ENCODE data around the gene TMEM245. TPM values are rescaled to one million over a fixed set of nuclear protein-coding genes. Genes with fewer than 3 reads are reported as not detected.

Gene TMEM245
- total RNA-seq, 1 experiment from 2014 or later = 23.7 TPM

DNA sequence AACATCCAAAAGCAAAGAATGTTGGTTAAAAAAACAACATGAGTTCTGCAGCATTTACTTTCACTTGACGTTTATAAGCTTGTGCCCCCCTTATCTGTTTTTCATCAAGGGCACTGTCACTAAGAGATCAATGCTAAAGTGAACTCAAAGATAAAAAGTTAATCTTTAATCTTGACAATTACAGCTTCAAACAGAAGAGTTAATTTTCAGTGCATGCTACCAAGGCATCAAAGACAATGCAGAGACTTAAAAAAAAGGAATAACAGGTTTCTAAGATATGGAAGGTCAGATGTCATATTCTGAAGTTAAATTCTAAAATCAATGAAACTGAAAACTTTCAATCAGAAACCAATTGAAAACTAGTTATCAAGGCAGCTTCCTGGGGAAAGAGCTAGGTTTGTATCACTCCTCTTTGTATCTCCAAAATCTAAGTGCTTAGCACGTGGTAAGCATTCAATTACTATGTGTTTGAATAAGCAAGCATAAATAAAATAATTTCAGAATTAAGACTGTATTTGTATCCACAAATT lies 37.6 kb downstream of the TMEM245 start:
- Histone ChIP-seq H3K79me2 (ENCODE audit: low read length) (0 out of 2 replicates have a peak, but pooled peaks cover 6% of the 10 kb centered on the region), H3K9me2 (replicated peaks; ENCODE audit: low read length) (no peaks in the 10 kb centered on the region), H3K36me3 (ENCODE audit: low read depth, low read length) (peaks cover 39% of the 10 kb centered on the region), H4K20me1 (ENCODE audit: low read length) (no peaks in the 10 kb centered on the region), H3K27me3 (ENCODE audit: low read length) (no peaks in the 10 kb centered on the region), H3K4me2 (ENCODE audit: low read length) (no peak overlapping the region), H3F3A (ENCODE audit: low read length, unreplicated experiment) (no peaks in the 10 kb centered on the region), H3K9ac (ENCODE audit: low read length) (no peak overlapping the region), H3K4me1 (ENCODE audit: insufficient read depth, low read length) (peaks cover 3% of the 10 kb centered on the region; the same call in 1 of the 2 replicates), H3K27ac (ENCODE audit: low read length) (no peak overlapping the region), H2AFZ (ENCODE audit: low read length) (no peak overlapping the region), H3K4me3 (ENCODE audit: low read length) (no peak overlapping the region), H3K9me3 (ENCODE audit: low read length) (no peaks in the 10 kb centered on the region)
- DNase-seq (no peak), ATAC-seq (no peak)
- intact Hi-C loops (cut with micrococcal nuclease) = no loop called here
- BruUV-seq (replicated peaks) = no TSS peak
- TF ChIP-seq, protein P1, sequence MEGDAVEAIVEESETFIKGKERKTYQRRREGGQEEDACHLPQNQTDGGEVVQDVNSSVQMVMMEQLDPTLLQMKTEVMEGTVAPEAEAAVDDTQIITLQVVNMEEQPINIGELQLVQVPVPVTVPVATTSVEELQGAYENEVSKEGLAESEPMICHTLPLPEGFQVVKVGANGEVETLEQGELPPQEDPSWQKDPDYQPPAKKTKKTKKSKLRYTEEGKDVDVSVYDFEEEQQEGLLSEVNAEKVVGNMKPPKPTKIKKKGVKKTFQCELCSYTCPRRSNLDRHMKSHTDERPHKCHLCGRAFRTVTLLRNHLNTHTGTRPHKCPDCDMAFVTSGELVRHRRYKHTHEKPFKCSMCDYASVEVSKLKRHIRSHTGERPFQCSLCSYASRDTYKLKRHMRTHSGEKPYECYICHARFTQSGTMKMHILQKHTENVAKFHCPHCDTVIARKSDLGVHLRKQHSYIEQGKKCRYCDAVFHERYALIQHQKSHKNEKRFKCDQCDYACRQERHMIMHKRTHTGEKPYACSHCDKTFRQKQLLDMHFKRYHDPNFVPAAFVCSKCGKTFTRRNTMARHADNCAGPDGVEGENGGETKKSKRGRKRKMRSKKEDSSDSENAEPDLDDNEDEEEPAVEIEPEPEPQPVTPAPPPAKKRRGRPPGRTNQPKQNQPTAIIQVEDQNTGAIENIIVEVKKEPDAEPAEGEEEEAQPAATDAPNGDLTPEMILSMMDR (conservative IDR thresholded peaks at IDR 0.05; ENCODE audit: low read depth, low read length) = no peak
- no peak for TF ChIP-seq EZH2 (IDR thresholded peaks at IDR 0.05; ENCODE audit: low read length, unreplicated experiment)
- ChIA-PET CTCF (no interaction called here), POLR2A (ENCODE audit: unreplicated experiment) (no interaction called here)

DNA sequence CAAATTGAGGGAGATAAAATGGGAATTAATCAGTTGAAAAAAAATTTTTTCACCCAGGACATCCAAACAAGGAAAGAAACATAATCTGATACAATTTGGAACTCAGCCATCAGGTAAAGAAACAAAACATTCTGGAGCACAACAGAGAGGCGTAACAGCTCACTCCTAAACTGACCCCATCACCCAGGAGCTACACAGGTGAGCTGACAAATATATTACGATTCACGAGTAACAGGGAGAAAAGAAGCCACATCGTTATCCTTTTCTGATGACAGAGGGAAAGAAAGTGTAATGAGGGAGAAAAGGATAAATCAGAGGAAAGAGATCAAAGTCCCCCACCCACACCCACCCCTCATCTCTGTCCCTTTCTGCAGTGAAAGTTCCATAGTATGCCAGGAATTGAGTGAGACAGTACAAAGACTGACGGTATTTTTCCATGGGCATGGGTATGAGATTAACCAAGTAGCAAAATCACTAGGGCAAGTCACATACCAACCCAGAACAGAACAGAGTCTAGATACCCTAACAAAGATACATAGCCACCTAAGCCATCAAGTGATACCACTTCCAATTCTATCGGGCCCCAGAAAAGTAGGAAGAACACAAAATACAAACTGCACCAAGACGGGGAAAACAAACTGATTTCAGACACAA lies 45.4 kb downstream of the TMEM245 start:
- DNase-seq (no peak), ATAC-seq (no peak)
- Histone ChIP-seq H4K20me1 (ENCODE audit: low read length) (no peaks in the 10 kb centered on the region), H2AFZ (ENCODE audit: low read length) (no peak overlapping the region), H3K9me3 (ENCODE audit: low read length) (no peaks in the 10 kb centered on the region), H3K9ac (ENCODE audit: low read length) (no peak overlapping the region), H3K27me3 (ENCODE audit: low read length) (no peaks in the 10 kb centered on the region), H3K36me3 (ENCODE audit: low read depth, low read length) (peaks cover 29% of the 10 kb centered on the region), H3F3A (ENCODE audit: low read length, unreplicated experiment) (no peaks in the 10 kb centered on the region), H3K4me2 (ENCODE audit: low read length) (no peak overlapping the region), H3K27ac (ENCODE audit: low read length) (no peak overlapping the region), H3K79me2 (ENCODE audit: low read length) (no peaks in the 10 kb centered on the region), H3K4me1 (ENCODE audit: insufficient read depth, low read length) (peaks cover 3% of the 10 kb centered on the region; the same call in 1 of the 2 replicates), H3K9me2 (replicated peaks; ENCODE audit: low read length) (no peaks in the 10 kb centered on the region), H3K4me3 (ENCODE audit: low read length) (no peak overlapping the region)
- no peak for TF ChIP-seq EZH2phosphoT487 (IDR thresholded peaks at IDR 0.05; ENCODE audit: borderline replicate concordance, low read length)
- no peak for TF ChIP-seq EZH2 (IDR thresholded peaks at IDR 0.05; ENCODE audit: low read length, unreplicated experiment)
- TF ChIP-seq, protein P1 (conservative IDR thresholded peaks at IDR 0.05; ENCODE audit: low read depth, low read length) = no peak
- CTCF ChIA-PET = no interaction called here
- POLR2A ChIA-PET (ENCODE audit: unreplicated experiment) = interaction anchor here (0.7 kb wide), 1 partner anchor 50 kb away, joined by 3 read pairs; no protein-coding TSS in a partner anchor
- intact Hi-C loops (cut with micrococcal nuclease) = no loop called here
- no TSS peak for BruUV-seq (replicated peaks)

DNA sequence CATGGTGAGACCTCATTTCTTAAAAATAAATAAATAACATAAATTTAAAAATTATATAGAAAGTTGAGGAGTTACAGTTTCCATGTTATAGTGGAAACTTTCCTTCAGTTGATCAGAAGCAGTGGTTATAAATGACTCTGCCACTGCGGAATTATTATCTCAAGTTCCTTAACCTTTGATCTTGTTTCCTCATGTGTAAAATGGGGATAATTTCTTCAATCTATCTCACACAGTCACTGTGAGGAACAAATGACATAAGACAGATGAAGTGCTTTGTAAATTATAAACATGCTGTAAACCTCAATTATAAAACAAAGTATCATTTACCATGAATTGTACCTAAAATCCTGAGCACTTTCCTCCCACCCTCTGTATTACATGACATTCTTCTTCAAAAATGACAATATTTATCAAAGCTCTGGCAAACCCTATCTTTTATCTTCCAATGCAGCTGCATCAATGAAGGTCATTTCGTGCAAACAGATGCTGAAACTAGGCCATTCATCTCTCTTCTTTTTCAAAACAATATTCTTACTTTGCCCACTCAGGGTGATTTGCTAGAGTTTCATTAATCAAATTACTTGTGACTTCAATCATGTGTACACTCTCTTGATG lies 46.8 kb downstream of the TMEM245 start:
- no peaks in the 10 kb centered on the region for H3F3A ChIP-seq (ENCODE audit: low read length, unreplicated experiment)
- H4K20me1 ChIP-seq (ENCODE audit: low read length) = no peaks in the 10 kb centered on the region
- BruUV-seq (replicated peaks) = no TSS peak
- peaks cover 3% of the 10 kb centered on the region; the same call in 1 of the 2 replicates for H3K4me1 ChIP-seq (ENCODE audit: insufficient read depth, low read length)
- no peak overlapping the region for H3K27ac ChIP-seq (ENCODE audit: low read length)
- H3K9me2 ChIP-seq (replicated peaks; ENCODE audit: low read length) = no peaks in the 10 kb centered on the region
- H3K79me2 ChIP-seq (ENCODE audit: low read length) = no peaks in the 10 kb centered on the region
- H3K9me3 ChIP-seq (ENCODE audit: low read length) = no peaks in the 10 kb centered on the region
- ChIA-PET POLR2A (ENCODE audit: unreplicated experiment) (no interaction called here), CTCF (no interaction called here)
- DNase-seq (no peak), ATAC-seq (no peak)
- H3K4me2 ChIP-seq (ENCODE audit: low read length) = no peak overlapping the region
- no peak overlapping the region for H3K9ac ChIP-seq (ENCODE audit: low read length)
- intact Hi-C loops (cut with micrococcal nuclease) = no loop called here
- H3K4me3 ChIP-seq (ENCODE audit: low read length) = no peak overlapping the region
- peaks cover 24% of the 10 kb centered on the region for H3K36me3 ChIP-seq (ENCODE audit: low read depth, low read length)
- H3K27me3 ChIP-seq (ENCODE audit: low read length) = no peaks in the 10 kb centered on the region
- H2AFZ ChIP-seq (ENCODE audit: low read length) = no peak overlapping the region
- TF ChIP-seq EZH2phosphoT487 (IDR thresholded peaks at IDR 0.05; ENCODE audit: borderline replicate concordance, low read length) (no peak), EZH2 (IDR thresholded peaks at IDR 0.05; ENCODE audit: low read length, unreplicated experiment) (no peak)
- TF ChIP-seq, protein P1 (conservative IDR thresholded peaks at IDR 0.05; ENCODE audit: low read depth, low read length) = no peak

Data from PC-3 (cell line).